Lower leg skin (tissue), 3 donors: ENCODE results near the gene SRRM4.

Experiments used
- CTCF ChIP-seq, 3 donors: fragments of 450-650 bp; IDR thresholded peaks; one replicate each; pipeline ENCODE4 v1.5.1; 2016; ENCODE audit warnings: antibody characterized with exemption in 3 of 3, mild to moderate bottlenecking in 3 of 3, moderate library complexity in 2 of 3
- POLR2A ChIP-seq, 2 donors: fragments of 450-650 bp; IDR thresholded peaks; one replicate each; pipeline ENCODE4 v1.6.1; 2016 to 2017; ENCODE audit warnings: antibody characterized with exemption in 2 of 2, mild to moderate bottlenecking in 1 of 2, moderate library complexity in 1 of 2

- TF ChIP-seq CTCF (IDR thresholded peaks at IDR 0.05) = no peak
- TF ChIP-seq POLR2A (IDR thresholded peaks at IDR 0.05) = no peak
These were observed 172.4 kb downstream of the SRRM4 start for GRCh38 chr12:119153477-119154434.
